Effector memory CD4-positive, alpha-beta T cell (primary cell): ENCODE data around the gene TRPM3.

Experiments used
- DNase-seq, 3 donors: peaks; one replicate each; pipeline ENCODE4 v3.0.0-alpha.2; 2020
- H3K27ac ChIP-seq: 2 replicates; pipeline ENCODE4 v1.7.0; 2013; ENCODE audit warnings: mild to moderate bottlenecking, low read length, moderate library complexity; ENCODE audit not compliant: insufficient read depth, poor library complexity, severe bottlenecking
- H3K27me3 ChIP-seq: replicated peaks from 2 replicates; pipeline ENCODE4 v1.7.0; 2013; ENCODE audit warnings: mild to moderate bottlenecking, low read length; ENCODE audit not compliant: insufficient read depth, control insufficient read depth, poor library complexity, severe bottlenecking
- H3K36me3 ChIP-seq: 2 replicates; pipeline ENCODE4 v1.7.0; 2013; ENCODE audit warnings: mild to moderate bottlenecking, low read length, moderate library complexity; ENCODE audit not compliant: control insufficient read depth, insufficient read depth
- H3K4me1 ChIP-seq: 2 replicates; pipeline ENCODE4 v1.7.0; 2013; ENCODE audit warnings: low read length, mild to moderate bottlenecking; ENCODE audit not compliant: control insufficient read depth, insufficient read depth, poor library complexity, severe bottlenecking
- H3K4me3 ChIP-seq: 2 replicates; pipeline ENCODE4 v1.7.0; 2013; ENCODE audit warnings: low read length, low read depth, mild to moderate bottlenecking; ENCODE audit not compliant: insufficient read depth, poor library complexity, severe bottlenecking
- H3K9me3 ChIP-seq: 2 replicates; pipeline ENCODE4 v1.7.0; 2013; ENCODE audit warnings: mild to moderate bottlenecking, low read length, moderate library complexity; ENCODE audit not compliant: control insufficient read depth

The TRPM3 gene

GRCh38 chr9:70945301-70945700 lies 176.1 kb downstream of the TRPM3 start:
- no peaks in the 10 kb centered on the region for H3K4me1 ChIP-seq
- DNase-seq, result no peak
- no peaks in the 10 kb centered on the region for H3K9me3 ChIP-seq
- no peak overlapping the region for H3K27ac ChIP-seq
- H3K4me3 ChIP-seq, result no peak overlapping the region
- no peaks in the 10 kb centered on the region for H3K36me3 ChIP-seq
- H3K27me3 ChIP-seq, result no peaks in the 10 kb centered on the region

GRCh38 chr9:70941191-70941590 lies 180.2 kb downstream of the TRPM3 start:
- DNase-seq, result no peak
- Histone ChIP-seq H3K27ac (no peak overlapping the region), H3K4me1 (no peaks in the 10 kb centered on the region), H3K27me3 (no peaks in the 10 kb centered on the region), H3K36me3 (no peaks in the 10 kb centered on the region), H3K9me3 (no peaks in the 10 kb centered on the region), H3K4me3 (no peak overlapping the region)

GRCh38 chr9:70940605-70941004 lies 180.8 kb downstream of the TRPM3 start:
- Histone ChIP-seq H3K36me3 (no peaks in the 10 kb centered on the region), H3K27me3 (no peaks in the 10 kb centered on the region), H3K4me3 (no peak overlapping the region)

GRCh38 chr9:70936536-70936935 lies 184.9 kb downstream of the TRPM3 start:
- no peak for DNase-seq
- no peaks in the 10 kb centered on the region for H3K36me3 ChIP-seq
- H3K9me3 ChIP-seq, result no peaks in the 10 kb centered on the region
- H3K27me3 ChIP-seq, result no peaks in the 10 kb centered on the region
- no peak overlapping the region for H3K4me3 ChIP-seq
- H3K4me1 ChIP-seq, result no peaks in the 10 kb centered on the region
- no peak overlapping the region for H3K27ac ChIP-seq

More at GRCh38 chr9:70940605-70941004, 180.8 kb downstream of the TRPM3 start:
- no peaks in the 10 kb centered on the region for H3K4me1 ChIP-seq
- no peak for DNase-seq
- H3K9me3 ChIP-seq, result no peaks in the 10 kb centered on the region
- no peak overlapping the region for H3K27ac ChIP-seq

GRCh38 chr9:70935856-70936255 lies 185.6 kb downstream of the TRPM3 start:
- no peak overlapping the region for H3K4me3 ChIP-seq
- no peak for DNase-seq

GRCh38 chr9:70934642-70935041 lies 186.8 kb downstream of the TRPM3 start:
- no peaks in the 10 kb centered on the region for H3K27me3 ChIP-seq
- DNase-seq, result no peak
- no peak overlapping the region for H3K4me3 ChIP-seq
- no peaks in the 10 kb centered on the region for H3K4me1 ChIP-seq
- H3K9me3 ChIP-seq, result no peaks in the 10 kb centered on the region
- H3K36me3 ChIP-seq, result no peaks in the 10 kb centered on the region
- H3K27ac ChIP-seq, result no peak overlapping the region

More at GRCh38 chr9:70935856-70936255, 185.6 kb downstream of the TRPM3 start:
- Histone ChIP-seq H3K4me1 (no peaks in the 10 kb centered on the region), H3K36me3 (no peaks in the 10 kb centered on the region), H3K27me3 (no peaks in the 10 kb centered on the region), H3K27ac (no peak overlapping the region), H3K9me3 (no peaks in the 10 kb centered on the region)

- Histone ChIP-seq H3K4me3 (no peak overlapping the region), H3K27me3 (no peaks in the 10 kb centered on the region), H3K36me3 (no peaks in the 10 kb centered on the region), H3K4me1 (no peaks in the 10 kb centered on the region), H3K27ac (no peak overlapping the region), H3K9me3 (no peaks in the 10 kb centered on the region)
- no peak for DNase-seq
Observed at GRCh38 chr9:70933321-70933720, 188.1 kb downstream of the TRPM3 start.

GRCh38 chr9:70932097-70932496 lies 189.3 kb downstream of the TRPM3 start:
- Histone ChIP-seq H3K4me3 (no peak overlapping the region), H3K27ac (no peak overlapping the region), H3K9me3 (no peaks in the 10 kb centered on the region), H3K4me1 (no peaks in the 10 kb centered on the region), H3K27me3 (no peaks in the 10 kb centered on the region), H3K36me3 (no peaks in the 10 kb centered on the region)
- DNase-seq, result no peak

- Histone ChIP-seq H3K27me3 (no peaks in the 10 kb centered on the region), H3K4me3 (no peak overlapping the region), H3K27ac (no peak overlapping the region), H3K36me3 (no peaks in the 10 kb centered on the region), H3K4me1 (no peaks in the 10 kb centered on the region), H3K9me3 (no peaks in the 10 kb centered on the region)
- no peak for DNase-seq
Observed at GRCh38 chr9:70927530-70927929, 193.9 kb downstream of the TRPM3 start.

GRCh38 chr9:70924895-70925547 lies 196.4 kb downstream of the TRPM3 start:
- no peak overlapping the region for H3K27ac ChIP-seq
- no peaks in the 10 kb centered on the region for H3K36me3 ChIP-seq
- no peaks in the 10 kb centered on the region for H3K4me1 ChIP-seq
- no peaks in the 10 kb centered on the region for H3K27me3 ChIP-seq
- H3K4me3 ChIP-seq, result no peak overlapping the region
- no peak for DNase-seq
- no peaks in the 10 kb centered on the region for H3K9me3 ChIP-seq
